HG03108 (cell line): Measurements from ENCODE around the gene GSPT1.
"Not testable (repeated sequence)": the region's sequence is repeated elsewhere in the genome, so short reads cannot be mapped to it uniquely, and the experiment has no call there.

Experiments used
- ATAC-seq: cut with Tn5 transposase; IDR thresholded peaks from one replicate; pipeline ENCODE4 v1.9.1; 2021; ENCODE audit warnings: moderate library complexity; ENCODE audit not compliant: unreplicated experiment

Gene GSPT1

GRCh38 chr16:11915644-11916523, at the start of gene GSPT1:
Gene GSPT1 (minus strand): TSS chr16:11915956. CDS start chr16:11915720, 236 bp downstream.
- peak; percentile 79 for ATAC-seq

- ATAC-seq, result peak; percentile 69
Measured at GRCh38 chr16:11964761-11965551, 49.2 kb upstream of the GSPT1 start, which contains the start of gene TNFRSF17. Gene TNFRSF17 (plus strand): TSS chr16:11965210. CDS start chr16:11965325, 115 bp downstream.

GRCh38 chr16:11963706-11964105, 48.0 kb upstream of the GSPT1 start:
- no peak for ATAC-seq

- not testable (repeated sequence) for ATAC-seq
Measured at GRCh38 chr16:11962978-11963377, 47.2 kb upstream of the GSPT1 start.

- not testable (repeated sequence) for ATAC-seq
Measured at GRCh38 chr16:11962457-11962856, 46.7 kb upstream of the GSPT1 start.

GRCh38 chr16:11957591-11958395, 42.0 kb upstream of the GSPT1 start:
- no peak for ATAC-seq

GRCh38 chr16:11956558-11956957, 40.8 kb upstream of the GSPT1 start:
- ATAC-seq, result no peak

GRCh38 chr16:11955713-11956123, 40.0 kb upstream of the GSPT1 start:
- ATAC-seq, result no peak

GRCh38 chr16:11953576-11953975, 37.8 kb upstream of the GSPT1 start:
- ATAC-seq, result not testable (repeated sequence)

GRCh38 chr16:11950388-11950787, 34.6 kb upstream of the GSPT1 start:
- no peak for ATAC-seq

GRCh38 chr16:11949527-11949926, 33.8 kb upstream of the GSPT1 start:
- ATAC-seq, result peak; percentile 76

- ATAC-seq, result no peak
Measured at GRCh38 chr16:11948819-11949218, 33.1 kb upstream of the GSPT1 start.

GRCh38 chr16:11946433-11946832, 30.7 kb upstream of the GSPT1 start:
- ATAC-seq, result no peak

GRCh38 chr16:11941945-11942344, 26.2 kb upstream of the GSPT1 start, which contains the start of gene NPIPB2:
Gene NPIPB2 (minus strand): TSS chr16:11942045. CDS start chr16:11942045, 0 bp downstream.
- ATAC-seq, result not testable (repeated sequence)

GRCh38 chr16:11927350-11927749, 11.6 kb upstream of the GSPT1 start:
- not testable (repeated sequence) for ATAC-seq

- not testable (repeated sequence) for ATAC-seq
Measured at GRCh38 chr16:11924046-11924445, 8.3 kb upstream of the GSPT1 start.

GRCh38 chr16:11916524-11917285, 949 bp upstream of the GSPT1 start:
- ATAC-seq, result no peak

GRCh38 chr16:11915114-11915643, 577 bp downstream of the GSPT1 start:
- peak; percentile 14 for ATAC-seq

- ATAC-seq, result no peak
Measured at GRCh38 chr16:11914210-11915113, 1.3 kb downstream of the GSPT1 start.
